HL-60/S4 (cell line): ENCODE data around the gene C16orf90.
"Not testable (repeated sequence)": the region's sequence is repeated elsewhere in the genome, so short reads cannot be mapped to it uniquely, and the experiment has no call there.

Source experiments
- in situ Hi-C: fragments of 300-500 bp; cut with MboI; formaldehyde crosslinking; loops from 2 replicates; pipeline ENCODE4 v1.14.3; 2022; ENCODE audit warnings: low sequenced_read_pairs

The C16orf90 gene

DNA sequence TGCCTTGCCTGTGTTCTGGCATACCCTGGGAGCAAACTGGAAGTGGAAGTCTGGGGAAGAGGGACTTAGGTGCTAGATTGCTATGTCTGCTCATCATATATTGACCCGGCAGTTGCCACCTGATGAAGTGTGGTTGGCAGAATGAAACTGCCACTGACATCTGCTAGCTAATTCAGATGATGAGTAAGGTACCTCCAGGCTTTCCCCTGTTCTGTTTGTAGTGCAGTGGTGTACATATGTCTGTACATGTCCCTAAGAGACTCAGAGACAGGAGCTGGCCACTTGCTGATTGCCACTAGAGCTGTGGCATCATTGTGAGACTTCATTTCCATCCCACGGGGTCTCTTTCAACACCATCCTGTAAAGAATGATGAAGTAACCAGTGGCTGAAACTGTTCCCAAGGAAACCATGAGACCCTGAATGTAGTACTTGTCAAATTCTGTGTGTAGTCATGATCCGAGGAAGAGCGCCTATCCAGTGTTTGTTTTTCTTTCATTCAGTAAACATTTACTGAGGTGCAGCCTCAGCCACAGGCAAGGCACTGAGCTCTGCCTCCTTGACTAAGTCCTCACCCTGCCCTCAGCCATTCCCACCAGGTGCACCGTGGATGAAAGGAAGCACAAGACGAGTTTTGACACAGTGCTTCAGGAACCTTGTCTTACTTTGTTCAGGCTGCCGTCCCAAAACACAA lies 18.7 kb upstream of the C16orf90 start:
- in situ Hi-C loops: no loop called here

DNA sequence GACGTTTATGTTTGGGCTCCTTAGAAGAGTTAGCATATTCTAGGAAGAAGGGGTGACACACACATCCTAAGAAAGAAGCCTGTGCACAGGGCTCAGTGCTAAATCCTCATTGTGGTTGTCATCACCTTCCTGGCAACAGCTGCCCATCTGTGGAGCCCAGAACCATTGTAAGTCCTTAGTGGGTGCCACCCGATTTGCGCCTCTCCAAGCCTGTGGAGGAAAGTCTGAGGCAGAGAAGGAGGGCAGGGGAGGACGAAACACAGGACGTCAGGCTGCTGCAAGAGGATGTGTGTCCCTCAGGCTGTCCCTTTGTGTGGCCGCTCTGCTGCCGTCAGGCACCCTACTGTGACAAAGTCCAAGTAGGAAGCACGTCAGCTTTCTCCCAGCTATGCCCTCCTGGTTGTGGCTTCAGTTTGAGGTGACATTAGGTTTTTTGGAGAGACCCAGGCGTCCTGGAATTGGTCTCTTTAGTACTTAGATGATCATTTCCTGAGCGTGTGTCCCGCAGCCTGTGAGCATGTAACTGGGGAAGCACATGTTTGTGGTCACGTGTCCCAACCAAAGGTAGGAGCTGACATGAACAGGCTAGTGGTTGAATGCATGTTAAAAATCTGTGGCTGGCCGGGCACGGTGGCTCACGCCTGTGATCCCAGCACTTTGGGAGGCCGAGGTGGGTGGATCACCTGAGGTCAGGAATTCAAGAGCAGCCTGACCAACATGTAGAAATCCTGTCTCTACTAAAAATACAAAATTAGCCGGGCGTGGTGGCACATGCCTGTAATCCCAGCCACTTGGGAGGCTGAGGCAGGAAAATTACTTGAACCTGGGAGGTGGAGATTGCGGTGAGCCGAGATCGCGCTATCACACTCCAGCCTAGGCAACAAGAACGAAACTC lies 16.2 kb upstream of the C16orf90 start:
- in situ Hi-C loops: no loop called here

GRCh38 chr16:3510416-3510815 lies 15.1 kb upstream of the C16orf90 start:
- in situ Hi-C loops: no loop called here

DNA sequence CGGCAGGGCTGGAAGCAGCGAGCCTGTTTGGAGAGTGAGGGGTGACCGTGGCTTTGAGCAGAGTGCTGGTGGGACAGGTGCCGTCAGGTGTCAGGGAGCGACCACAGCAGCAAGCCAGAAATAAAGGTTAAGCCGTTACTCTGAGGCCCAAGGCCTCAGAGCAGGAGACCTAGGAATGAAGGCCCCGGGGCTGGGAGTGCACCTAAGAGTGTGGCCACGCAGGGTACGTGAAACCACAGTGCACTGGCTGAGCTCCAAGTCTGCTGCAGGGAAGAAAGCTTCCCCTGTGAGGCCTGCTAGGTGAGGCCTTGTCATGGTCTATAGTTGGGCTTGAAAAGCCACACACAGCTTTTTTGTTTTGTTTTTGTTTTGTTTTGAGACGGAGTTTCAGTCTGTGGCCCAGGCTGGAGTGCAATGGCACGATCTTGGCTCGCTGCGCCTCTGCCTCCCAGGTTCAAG lies 14.2 kb upstream of the C16orf90 start:
- in situ Hi-C loops: no loop called here

DNA sequence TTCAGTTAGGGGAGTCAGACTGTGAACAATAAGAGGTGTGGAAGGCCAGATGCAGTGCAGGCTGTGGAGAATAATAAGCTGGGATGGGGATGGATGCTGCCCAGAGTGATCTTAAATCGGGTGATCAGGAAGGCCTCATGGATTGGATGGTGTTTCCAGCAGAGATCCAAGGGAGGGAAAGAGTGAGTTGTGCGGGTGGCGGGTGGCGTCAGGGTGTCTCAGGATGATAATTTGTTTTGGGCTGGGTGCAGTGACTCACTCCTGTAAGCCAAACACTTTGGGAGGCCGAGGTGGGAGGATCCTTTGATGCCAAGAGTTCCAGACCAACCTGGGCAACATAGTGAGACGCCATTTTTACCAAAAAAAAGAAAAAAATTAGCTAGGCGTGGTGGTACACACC lies 13.4 kb upstream of the C16orf90 start:
- in situ Hi-C loops: no loop called here

DNA sequence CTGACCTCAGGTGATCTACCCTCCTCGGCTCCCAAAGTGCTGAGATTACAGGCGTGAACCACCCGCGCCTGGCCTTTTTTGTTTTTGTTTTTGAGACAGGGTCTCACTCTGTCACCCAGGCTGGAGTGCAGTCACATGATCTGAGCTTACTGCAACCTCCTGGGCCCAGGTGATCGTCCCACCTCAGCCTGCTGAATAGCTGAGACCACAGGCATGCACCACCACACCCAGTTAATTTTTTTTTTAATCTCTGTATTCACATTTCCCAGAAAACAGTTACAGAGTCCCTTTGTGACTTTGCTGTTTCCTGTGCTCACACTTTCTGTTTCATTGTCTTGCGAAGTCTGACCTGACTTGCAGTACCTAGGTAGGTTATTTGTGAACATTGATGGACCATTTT lies 8.2 kb upstream of the C16orf90 start:
- in situ Hi-C loops: no loop called here

- in situ Hi-C loops: no loop called here
Observed at GRCh38 chr16:3501783-3502400, 6.6 kb upstream of the C16orf90 start.

DNA sequence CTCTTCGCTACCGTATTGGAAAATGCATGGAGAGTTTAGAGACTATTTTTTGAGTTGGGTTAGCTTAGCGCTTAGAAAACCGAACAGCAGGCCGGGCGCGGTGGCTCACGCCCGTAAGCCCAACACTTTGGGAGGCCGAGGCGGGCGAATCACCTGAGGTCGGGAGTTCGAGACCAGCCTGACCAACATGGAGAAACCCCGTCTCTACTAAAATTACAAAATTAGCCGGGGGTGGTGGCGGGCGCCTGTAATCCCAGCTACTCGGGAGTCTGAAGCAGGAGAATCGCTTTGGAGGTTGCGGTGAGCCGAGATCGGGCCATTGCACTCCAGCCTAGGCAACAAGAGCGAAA lies 6.1 kb upstream of the C16orf90 start:
- in situ Hi-C loops: not testable (repeated sequence)

GRCh38 chr16:3498988-3499387 lies 3.7 kb upstream of the C16orf90 start:
- in situ Hi-C loops: no loop called here

DNA sequence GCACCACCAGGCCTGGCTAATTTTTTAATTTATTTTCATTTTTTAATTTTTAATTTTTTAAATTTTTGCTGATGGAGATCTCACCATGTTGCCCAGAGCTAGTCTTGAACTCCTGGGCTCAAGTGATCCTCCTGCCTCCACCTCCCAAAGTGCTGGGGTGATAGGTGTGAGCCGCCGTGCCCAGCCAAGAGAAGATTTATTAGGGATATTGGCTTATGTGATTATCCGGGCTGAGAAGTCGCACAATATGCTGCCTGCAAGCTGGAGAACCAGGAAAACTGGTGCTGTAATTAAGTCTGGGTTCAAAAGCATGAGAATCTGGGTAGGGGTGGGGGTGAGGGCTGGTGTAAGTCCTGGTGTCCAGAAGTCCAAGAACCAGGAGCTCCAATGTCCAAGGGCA lies 2.5 kb upstream of the C16orf90 start:
- in situ Hi-C loops: no loop called here

GRCh38 chr16:3496386-3496785 lies 1.1 kb upstream of the C16orf90 start:
- in situ Hi-C loops: no loop called here

GRCh38 chr16:3494386-3494973 lies 809 bp downstream of the C16orf90 start:
- in situ Hi-C loops: no loop called here

DNA sequence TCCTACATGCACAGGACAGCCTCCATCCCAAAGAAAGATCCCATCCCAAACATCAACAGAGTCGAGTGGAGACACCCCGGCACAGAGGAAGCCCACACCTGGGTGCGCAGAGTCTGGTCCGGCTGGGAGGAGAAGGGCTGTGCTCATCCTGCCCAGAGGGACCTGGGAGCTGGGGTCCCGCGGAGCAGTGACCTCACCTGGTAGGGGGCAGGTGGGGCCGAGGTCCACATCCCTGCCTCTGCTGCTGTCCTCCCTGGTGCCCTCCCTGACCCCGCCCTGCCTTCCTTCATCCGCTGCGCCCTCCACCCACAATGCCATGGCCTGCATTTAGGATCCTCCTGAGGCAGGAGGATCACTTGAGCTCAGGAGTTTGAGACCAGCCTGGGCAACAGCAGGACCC lies 2.9 kb downstream of the C16orf90 start:
- in situ Hi-C loops: no loop called here

- in situ Hi-C loops: no loop called here
Observed at GRCh38 chr16:3490911-3491629, 4.2 kb downstream of the C16orf90 start.

DNA sequence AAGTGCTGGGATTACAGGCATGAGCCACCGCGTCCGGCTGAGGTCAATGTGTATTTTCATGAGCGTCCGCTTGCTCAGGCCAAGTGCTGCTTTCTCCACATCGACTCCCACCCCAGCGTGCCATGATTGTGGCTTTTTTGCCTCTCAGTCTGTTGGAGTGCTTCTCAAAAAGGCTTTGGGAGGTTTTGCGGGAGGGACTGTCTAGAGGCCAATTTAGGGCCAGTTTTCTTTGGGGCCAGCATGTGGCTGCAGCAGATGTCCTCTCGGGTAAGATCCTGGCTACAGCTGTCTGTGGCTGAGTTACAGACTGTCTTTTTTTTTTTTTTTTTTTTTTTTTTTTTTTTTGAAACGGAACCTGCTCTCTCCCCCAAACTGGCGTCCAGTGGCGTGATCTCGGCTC lies 6.5 kb downstream of the C16orf90 start:
- in situ Hi-C loops: no loop called here

GRCh38 chr16:3487521-3488410 lies 7.5 kb downstream of the C16orf90 start:
- in situ Hi-C loops: no loop called here

GRCh38 chr16:3486506-3487215 lies 8.6 kb downstream of the C16orf90 start:
- in situ Hi-C loops: no loop called here

DNA sequence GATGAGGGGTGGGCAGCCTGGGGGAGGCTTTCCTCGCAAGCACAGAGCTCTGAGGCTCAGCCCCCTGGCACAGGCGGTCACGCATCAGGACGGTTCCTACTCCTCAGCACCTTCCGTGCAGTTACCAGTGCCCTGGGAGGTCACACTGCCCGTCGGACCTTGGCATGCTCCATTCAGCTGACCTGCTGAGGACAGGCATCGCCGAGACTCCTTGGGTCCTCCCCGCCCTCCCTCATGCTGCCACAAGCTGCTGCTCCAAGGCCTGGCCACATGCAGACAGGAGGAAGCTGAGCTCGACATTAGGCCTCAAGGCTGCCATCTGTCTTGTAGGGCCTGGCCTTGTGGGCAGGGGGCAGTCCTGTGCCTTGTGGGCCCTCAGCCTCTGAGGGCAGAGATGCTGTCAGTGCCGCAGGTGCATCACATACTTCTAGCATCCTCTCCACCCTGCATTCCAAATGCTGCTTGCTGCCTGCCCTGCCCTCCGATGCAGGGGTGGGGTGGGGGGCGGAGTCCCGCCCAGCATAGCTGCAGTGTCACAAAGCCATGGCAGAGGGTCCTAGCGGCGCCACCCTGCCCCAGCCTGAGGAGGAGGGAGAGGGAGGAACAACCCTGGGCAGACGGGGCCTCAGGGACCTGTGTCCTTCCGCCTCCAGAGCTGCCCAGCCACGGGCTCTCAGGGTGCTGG lies 9.3 kb downstream of the C16orf90 start:
- in situ Hi-C loops: no loop called here
